Measurements from ENCODE around the gene APLP2. TPM values are rescaled to one million over a fixed set of nuclear protein-coding genes. Genes with fewer than 3 reads are reported as not detected.
"Not testable (repeated sequence)": the region's sequence is repeated elsewhere in the genome, so short reads cannot be mapped to it uniquely, and the experiment has no call there.

APLP2 gene
- total RNA-seq, 2 experiments from 2014 or later, result 34.6 to 40.2 TPM

DNA sequence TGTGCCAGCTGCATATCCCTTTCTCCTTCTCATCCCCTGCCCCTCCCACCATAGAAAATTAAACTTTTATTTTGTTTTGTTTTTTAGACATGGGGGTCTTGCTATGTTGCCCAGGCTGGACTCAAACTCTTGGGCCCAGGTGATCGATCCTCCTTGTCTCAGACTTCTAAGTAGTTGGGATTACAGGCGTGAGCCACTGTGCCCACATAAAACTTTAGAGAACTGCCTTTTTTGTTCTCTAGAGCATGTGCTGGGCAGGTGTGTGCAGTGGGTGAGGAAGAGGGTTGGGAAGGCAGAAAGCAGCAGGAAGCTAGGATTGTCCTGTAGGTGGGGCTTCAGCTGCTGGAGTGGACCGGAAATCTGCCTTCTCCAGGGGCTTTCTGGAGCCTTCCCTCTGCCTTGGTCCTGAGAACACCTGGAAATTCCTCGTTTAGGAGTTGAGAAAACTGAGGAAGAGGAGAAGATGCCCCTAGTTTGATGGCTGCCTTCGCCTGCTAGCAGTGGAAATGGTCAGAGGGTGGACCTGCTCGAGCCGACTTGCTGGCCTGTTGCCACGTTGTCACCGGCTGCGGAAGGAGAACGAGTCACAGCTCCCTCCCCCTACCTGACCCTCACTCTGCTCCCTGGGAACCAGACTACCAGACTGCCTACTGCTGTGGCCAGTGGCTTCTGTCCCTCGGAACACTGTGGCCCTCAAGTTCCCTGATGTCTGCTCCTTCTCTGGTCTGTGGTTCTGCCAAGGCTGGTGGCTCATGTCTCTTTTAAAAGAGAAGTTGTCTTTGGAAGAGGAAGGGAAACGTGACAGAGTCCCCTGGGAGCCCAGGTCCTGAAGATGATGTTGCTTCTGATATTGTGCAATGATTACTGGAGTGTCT lies 93.9 kb downstream of the APLP2 start:
- ATAC-seq (no peak), DNase-seq (no peak)
- no peaks in the 10 kb centered on the region for H3K36me3 Mint-ChIP-seq (ENCODE audit: low read depth)
- peaks cover 8% of the 10 kb centered on the region for H3K4me1 Mint-ChIP-seq
- intact Hi-C loops (cut with DNase I, micrococcal nuclease), result no loop called here
- no peaks in the 10 kb centered on the region for H3K9me3 Mint-ChIP-seq (ENCODE audit: low read depth)
- no peak overlapping the region for H3K4me3 Mint-ChIP-seq
- no peak overlapping the region for H3K27ac Mint-ChIP-seq
- peaks cover 49% of the 10 kb centered on the region for H3K27me3 Mint-ChIP-seq
- ChIA-PET CTCF (interaction anchor here (1.2 kb wide), 2 partner anchors 8 to 278 kb away, joined by 3 to 5 read pairs; no protein-coding TSS in a partner anchor), POLR2A (no interaction called here)

DNA sequence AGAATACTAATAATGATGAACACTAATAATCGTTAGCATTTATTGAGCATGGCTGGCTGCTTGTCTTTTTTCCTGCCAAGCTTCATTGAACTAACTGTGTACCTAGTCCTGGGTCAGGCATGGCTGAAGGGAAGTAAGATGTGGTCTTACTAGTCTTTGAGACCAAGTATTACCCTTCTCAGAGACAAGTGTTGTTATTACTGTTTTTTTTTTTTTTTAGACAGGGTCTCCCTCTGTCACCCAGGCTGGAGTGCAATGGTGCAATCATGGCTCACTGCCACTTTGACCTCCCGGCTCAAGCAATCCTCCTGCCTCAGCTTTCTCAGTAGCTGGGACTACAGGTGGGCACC lies 94.5 kb downstream of the APLP2 start:
- intact Hi-C loops (cut with DNase I, micrococcal nuclease), result no loop called here
- Mint-ChIP-seq H3K27ac (no peak overlapping the region), H3K36me3 (ENCODE audit: low read depth) (no peaks in the 10 kb centered on the region), H3K4me1 (peaks cover 5% of the 10 kb centered on the region), H3K27me3 (peaks cover 43% of the 10 kb centered on the region), H3K4me3 (no peak overlapping the region), H3K9me3 (ENCODE audit: low read depth) (no peaks in the 10 kb centered on the region)
- ATAC-seq (no peak), DNase-seq (no peak)
- ChIA-PET CTCF (interaction anchor here (1.2 kb wide), 1 partner anchor 9 kb away, joined by 5 read pairs; no protein-coding TSS in a partner anchor), POLR2A (no interaction called here)

- H3K9me3 Mint-ChIP-seq (ENCODE audit: low read depth), result no peaks in the 10 kb centered on the region
- POLR2A ChIA-PET, result no interaction called here
- no peak overlapping the region for H3K27ac Mint-ChIP-seq
- no peaks in the 10 kb centered on the region for H3K4me1 Mint-ChIP-seq
- CTCF ChIA-PET, result interaction anchor here (1.6 kb wide), 1 partner anchor 34 kb away, joined by 4 read pairs; no protein-coding TSS in a partner anchor
- ATAC-seq (no peak), DNase-seq (no peak)
- H3K36me3 Mint-ChIP-seq (ENCODE audit: low read depth), result no peaks in the 10 kb centered on the region
- intact Hi-C loops (cut with DNase I, micrococcal nuclease), result no loop called here
- H3K27me3 Mint-ChIP-seq, result peaks cover 40% of the 10 kb centered on the region
- H3K4me3 Mint-ChIP-seq, result no peak overlapping the region
These were observed 96.1 kb downstream of the APLP2 start for GRCh38 chr11:130165601-130166456.

DNA sequence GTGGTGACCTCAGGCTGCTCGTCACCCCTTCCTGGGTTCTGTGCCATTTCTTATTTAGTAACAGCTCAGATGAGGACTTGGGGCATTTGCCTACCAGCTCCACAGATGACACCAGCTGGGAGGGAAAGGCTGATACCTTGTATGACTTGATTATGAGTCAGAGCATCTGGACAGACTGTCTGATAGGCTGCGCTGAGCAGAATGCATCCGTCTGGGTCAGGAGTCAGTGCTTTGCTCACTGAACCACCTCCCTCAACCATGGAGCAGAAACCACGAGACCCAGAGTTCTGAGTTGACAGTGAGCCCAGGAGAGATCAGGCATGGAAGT lies 96.7 kb downstream of the APLP2 start:
- CTCF ChIA-PET, result interaction anchor here (1.6 kb wide), 1 partner anchor 34 kb away, joined by 4 read pairs; no protein-coding TSS in a partner anchor
- no peak overlapping the region for H3K27ac Mint-ChIP-seq
- no peaks in the 10 kb centered on the region for H3K4me1 Mint-ChIP-seq
- peak; percentile 42 for ATAC-seq
- H3K27me3 Mint-ChIP-seq, result peaks cover 38% of the 10 kb centered on the region
- no peak for DNase-seq
- POLR2A ChIA-PET, result no interaction called here
- H3K36me3 Mint-ChIP-seq (ENCODE audit: low read depth), result no peaks in the 10 kb centered on the region
- no peaks in the 10 kb centered on the region for H3K9me3 Mint-ChIP-seq (ENCODE audit: low read depth)
- no peak overlapping the region for H3K4me3 Mint-ChIP-seq
- intact Hi-C loops (cut with DNase I, micrococcal nuclease), result no loop called here

- intact Hi-C loops (cut with DNase I, micrococcal nuclease), result no loop called here
- ChIA-PET CTCF (interaction anchor here (0.7 kb wide), 1 partner anchor 24 kb away, joined by 3 read pairs; no protein-coding TSS in a partner anchor), POLR2A (no interaction called here)
- Mint-ChIP-seq H3K27me3 (peaks cover 37% of the 10 kb centered on the region), H3K9me3 (ENCODE audit: low read depth) (no peaks in the 10 kb centered on the region), H3K4me1 (no peaks in the 10 kb centered on the region), H3K27ac (no peak overlapping the region), H3K36me3 (ENCODE audit: low read depth) (no peaks in the 10 kb centered on the region), H3K4me3 (no peak overlapping the region)
- no peak for ATAC-seq
- no peak for DNase-seq
These were observed 97.5 kb downstream of the APLP2 start for GRCh38 chr11:130167146-130167545.

DNA sequence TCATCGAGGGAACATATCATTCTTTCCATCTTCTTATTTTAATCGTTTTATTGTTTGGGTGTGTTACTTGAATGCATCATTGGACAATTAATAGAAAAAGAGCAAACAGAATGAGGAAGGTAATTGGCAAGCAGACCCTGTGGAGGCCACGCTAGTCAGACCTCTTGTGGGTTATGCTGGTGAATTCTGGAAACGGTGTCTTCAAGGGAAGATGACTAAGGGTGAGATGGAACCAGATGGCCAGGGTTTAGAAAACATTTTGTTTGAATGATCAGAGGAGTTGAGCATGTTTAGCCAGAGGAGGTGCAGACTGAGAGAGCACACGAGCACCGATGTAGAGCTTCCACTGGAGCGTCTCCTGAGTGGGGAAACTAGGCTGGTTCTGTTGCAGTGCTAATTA lies 98.4 kb downstream of the APLP2 start:
- Mint-ChIP-seq H3K27ac (no peak overlapping the region), H3K36me3 (ENCODE audit: low read depth) (no peaks in the 10 kb centered on the region), H3K9me3 (ENCODE audit: low read depth) (no peaks in the 10 kb centered on the region), H3K4me1 (no peaks in the 10 kb centered on the region), H3K27me3 (peaks cover 31% of the 10 kb centered on the region), H3K4me3 (no peak overlapping the region)
- ChIA-PET POLR2A (no interaction called here), CTCF (interaction anchor here (0.6 to 1.4 kb wide), 2 partner anchors 36 to 42 kb away, joined by 3 read pairs; no protein-coding TSS in a partner anchor)
- no peak for DNase-seq
- intact Hi-C loops (cut with DNase I, micrococcal nuclease), result no loop called here
- no peak for ATAC-seq

DNA sequence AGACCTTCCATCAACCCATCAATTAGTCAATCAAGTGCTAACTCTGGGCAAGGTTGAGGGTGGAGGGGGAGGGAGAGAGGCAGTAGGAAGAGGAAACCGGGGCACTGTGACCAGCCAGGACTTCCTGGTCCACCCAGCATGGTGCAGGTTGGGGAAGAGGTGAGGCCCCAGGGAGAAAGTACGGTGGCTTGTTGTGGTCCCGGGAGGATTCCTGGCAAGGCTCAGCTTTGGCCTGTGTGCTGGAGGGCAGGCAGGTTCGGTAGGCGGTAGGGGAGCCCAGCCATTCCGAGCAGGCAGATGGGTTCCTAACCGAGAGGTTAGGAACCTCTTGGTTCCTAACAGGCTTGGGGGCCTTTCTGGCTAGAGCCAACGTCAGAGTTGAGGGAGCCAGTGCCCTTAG lies 100.7 kb downstream of the APLP2 start:
- intact Hi-C loops (cut with DNase I, micrococcal nuclease), result no loop called here
- ChIA-PET POLR2A (no interaction called here), CTCF (interaction anchor here (1.0 kb wide), 1 partner anchor 719 kb away, joined by 3 read pairs; no protein-coding TSS in a partner anchor)
- H3K9me3 Mint-ChIP-seq (ENCODE audit: low read depth), result peaks cover 9% of the 10 kb centered on the region
- H3K36me3 Mint-ChIP-seq (ENCODE audit: low read depth), result no peaks in the 10 kb centered on the region
- no peak overlapping the region for H3K27ac Mint-ChIP-seq
- no peak overlapping the region for H3K4me3 Mint-ChIP-seq
- ATAC-seq (no peak), DNase-seq (no peak)
- H3K27me3 Mint-ChIP-seq, result peaks cover 25% of the 10 kb centered on the region
- no peaks in the 10 kb centered on the region for H3K4me1 Mint-ChIP-seq

GRCh38 chr11:130171534-130171933 lies 101.8 kb downstream of the APLP2 start:
- ChIA-PET POLR2A (no interaction called here), CTCF (no interaction called here)
- Mint-ChIP-seq H3K36me3 (ENCODE audit: low read depth) (no peaks in the 10 kb centered on the region), H3K4me3 (no peak overlapping the region), H3K27me3 (peaks cover 21% of the 10 kb centered on the region), H3K9me3 (ENCODE audit: low read depth) (peaks cover 9% of the 10 kb centered on the region), H3K27ac (no peak overlapping the region), H3K4me1 (no peaks in the 10 kb centered on the region)
- no peak for DNase-seq
- intact Hi-C loops (cut with DNase I, micrococcal nuclease), result no loop called here
- ATAC-seq, result no peak

DNA sequence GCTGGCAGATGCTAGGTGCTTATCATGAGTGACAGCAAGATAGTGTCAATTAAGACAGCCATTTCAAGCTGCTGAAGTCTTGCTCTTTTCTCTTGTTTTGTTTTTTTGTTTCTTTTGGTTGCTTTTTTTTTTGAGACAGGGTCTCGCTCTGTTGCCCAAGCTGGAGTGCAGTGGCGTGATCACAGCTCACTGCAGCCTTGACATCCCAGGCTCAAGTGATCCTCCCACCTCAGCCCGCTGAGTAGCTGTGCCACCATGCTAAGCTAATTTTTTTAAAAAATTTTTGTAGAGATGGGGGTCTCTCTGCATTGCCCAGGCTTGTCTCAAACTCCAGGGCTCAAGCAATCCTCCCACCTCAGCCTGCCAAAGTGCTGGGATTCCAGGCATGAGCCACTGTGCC lies 102.3 kb downstream of the APLP2 start:
- ATAC-seq; H3K4me3 Mint-ChIP-seq; H3K27ac Mint-ChIP-seq; intact Hi-C loops (cut with DNase I, micrococcal nuclease); H3K36me3 Mint-ChIP-seq (ENCODE audit: low read depth); POLR2A ChIA-PET; H3K4me1 Mint-ChIP-seq; DNase-seq; H3K9me3 Mint-ChIP-seq (ENCODE audit: low read depth); CTCF ChIA-PET: not testable (repeated sequence)
- H3K27me3 Mint-ChIP-seq, result peaks cover 20% of the 10 kb centered on the region

GRCh38 chr11:130174642-130175041 lies 104.9 kb downstream of the APLP2 start:
- peaks cover 10% of the 10 kb centered on the region for H3K27me3 Mint-ChIP-seq
- ATAC-seq (no peak), DNase-seq (no peak)
- H3K4me1 Mint-ChIP-seq, result no peaks in the 10 kb centered on the region
- intact Hi-C loops (cut with DNase I, micrococcal nuclease), result no loop called here
- peaks cover 9% of the 10 kb centered on the region for H3K9me3 Mint-ChIP-seq (ENCODE audit: low read depth)
- no peaks in the 10 kb centered on the region for H3K36me3 Mint-ChIP-seq (ENCODE audit: low read depth)
- CTCF ChIA-PET, result interaction anchor here (0.7 kb wide), 1 partner anchor 9 kb away, joined by 3 read pairs; no protein-coding TSS in a partner anchor
- no peak overlapping the region for H3K4me3 Mint-ChIP-seq
- no peak overlapping the region for H3K27ac Mint-ChIP-seq
- POLR2A ChIA-PET, result no interaction called here

- intact Hi-C loops (cut with DNase I, micrococcal nuclease), result no loop called here
- CTCF ChIA-PET, result interaction anchor here (0.7 kb wide), 1 partner anchor 259 kb away, joined by 3 read pairs; no protein-coding TSS in a partner anchor
- no peaks in the 10 kb centered on the region for H3K4me1 Mint-ChIP-seq
- DNase-seq (no peak), ATAC-seq (no peak)
- POLR2A ChIA-PET, result no interaction called here
- H3K36me3 Mint-ChIP-seq (ENCODE audit: low read depth), result no peaks in the 10 kb centered on the region
- peaks cover 10% of the 10 kb centered on the region for H3K27me3 Mint-ChIP-seq
- no peak overlapping the region for H3K4me3 Mint-ChIP-seq
- peaks cover 9% of the 10 kb centered on the region for H3K9me3 Mint-ChIP-seq (ENCODE audit: low read depth)
- no peak overlapping the region for H3K27ac Mint-ChIP-seq
These were observed 106.2 kb downstream of the APLP2 start for GRCh38 chr11:130175898-130176297.

Measured in activated CD4-positive, alpha-beta T cell treated with anti-CD3 and anti-CD28 coated beads for 36 hours (primary cell).